Activated CD4-positive, alpha-beta T cell treated with anti-CD3 and anti-CD28 coated beads, Interleukin-2, amount 10 ng/mL, durations not matched to agents 7 days and 5 days (primary cell): Measurements from ENCODE around the gene SDSL. TPM values are rescaled to one million over a fixed set of nuclear protein-coding genes. Genes with fewer than 3 reads are reported as not detected.

Experiments
- CTCF ChIA-PET: fragments of 350-600 bp; sonication (Branson Sonifier 250); formaldehyde crosslinking; loops from one replicate; lab custom pipeline; 2021; ENCODE audit warnings: antibody characterized with exemption; lab: Charles Lee
- POLR2A ChIA-PET: fragments of 350-600 bp; sonication (Branson Sonifier 250); formaldehyde crosslinking; loops from one replicate; lab custom pipeline; 2021; ENCODE audit warnings: antibody characterized with exemption; lab: Charles Lee
- DNase-seq: peaks from one replicate; pipeline ENCODE4 v3.0.0-alpha.2; 2020
- H3K27ac Mint-ChIP-seq: one replicate; pipeline ENCODE4 v1.8.0; 2021; ENCODE audit warnings: mild to moderate bottlenecking, moderate library complexity, mixed read lengths
- H3K27me3 Mint-ChIP-seq: one replicate; pipeline ENCODE4 v1.8.0; 2021; ENCODE audit warnings: mixed read lengths
- H3K36me3 Mint-ChIP-seq: one replicate; pipeline ENCODE4 v1.8.0; 2021; ENCODE audit warnings: low read depth, mixed read lengths
- H3K4me1 Mint-ChIP-seq: one replicate; pipeline ENCODE4 v1.8.0; 2021; ENCODE audit warnings: mixed read lengths
- H3K4me3 Mint-ChIP-seq: one replicate; pipeline ENCODE4 v1.8.0; 2021; ENCODE audit warnings: mild to moderate bottlenecking, moderate library complexity, mixed read lengths
- H3K9me3 Mint-ChIP-seq: one replicate; pipeline ENCODE4 v1.8.0; 2021; ENCODE audit warnings: mixed read lengths
- total RNA-seq, 2 experiments: library from RNA; stranded (reverse); gene quantifications; one replicate each; pipeline ENCODE4 v1.2.3, GENCODE V29; 2021

SDSL gene
- total RNA-seq, 2 experiments from 2014 or later, result 3.6 to 4.5 TPM

GRCh38 chr12:113390064-113391043 is 31.8 kb upstream of the SDSL start:
- Mint-ChIP-seq H3K4me3 (no peak overlapping the region), H3K27me3 (no peaks in the 10 kb centered on the region), H3K36me3 (peaks cover 2% of the 10 kb centered on the region), H3K27ac (no peak overlapping the region), H3K4me1 (no peaks in the 10 kb centered on the region), H3K9me3 (no peaks in the 10 kb centered on the region)
- ChIA-PET CTCF (no interaction called here), POLR2A (no interaction called here)
- no peak for DNase-seq

GRCh38 chr12:113391145-113391544 is 31.0 kb upstream of the SDSL start:
- POLR2A ChIA-PET, result no interaction called here
- H3K4me1 Mint-ChIP-seq, result no peaks in the 10 kb centered on the region
- H3K27me3 Mint-ChIP-seq, result no peaks in the 10 kb centered on the region
- H3K27ac Mint-ChIP-seq, result no peak overlapping the region
- CTCF ChIA-PET, result no interaction called here
- H3K36me3 Mint-ChIP-seq, result peaks cover 2% of the 10 kb centered on the region
- H3K4me3 Mint-ChIP-seq, result no peak overlapping the region
- no peaks in the 10 kb centered on the region for H3K9me3 Mint-ChIP-seq
- DNase-seq, result no peak

GRCh38 chr12:113391650-113392337 is 30.4 kb upstream of the SDSL start:
- H3K36me3 Mint-ChIP-seq, result peaks cover 2% of the 10 kb centered on the region
- no peak overlapping the region for H3K27ac Mint-ChIP-seq
- no peaks in the 10 kb centered on the region for H3K9me3 Mint-ChIP-seq
- ChIA-PET POLR2A (no interaction called here), CTCF (no interaction called here)
- no peak for DNase-seq
- H3K27me3 Mint-ChIP-seq, result no peaks in the 10 kb centered on the region
- no peaks in the 10 kb centered on the region for H3K4me1 Mint-ChIP-seq
- H3K4me3 Mint-ChIP-seq, result no peak overlapping the region

- no peaks in the 10 kb centered on the region for H3K9me3 Mint-ChIP-seq
- no peaks in the 10 kb centered on the region for H3K27me3 Mint-ChIP-seq
- no peaks in the 10 kb centered on the region for H3K4me1 Mint-ChIP-seq
- ChIA-PET POLR2A (no interaction called here), CTCF (no interaction called here)
- DNase-seq, result no peak
- peaks cover 2% of the 10 kb centered on the region for H3K36me3 Mint-ChIP-seq
- H3K4me3 Mint-ChIP-seq, result no peak overlapping the region
- H3K27ac Mint-ChIP-seq, result no peak overlapping the region
Observed at GRCh38 chr12:113392520-113392919, 29.7 kb upstream of the SDSL start.

GRCh38 chr12:113392988-113393579 is 29.1 kb upstream of the SDSL start:
- POLR2A ChIA-PET, result no interaction called here
- Mint-ChIP-seq H3K4me1 (no peaks in the 10 kb centered on the region), H3K9me3 (no peaks in the 10 kb centered on the region), H3K27me3 (no peaks in the 10 kb centered on the region), H3K27ac (no peak overlapping the region), H3K4me3 (no peak overlapping the region), H3K36me3 (peaks cover 2% of the 10 kb centered on the region)
- CTCF ChIA-PET, result no interaction called here
- DNase-seq, result no peak

GRCh38 chr12:113393749-113394148 is 28.4 kb upstream of the SDSL start:
- Mint-ChIP-seq H3K27me3 (no peaks in the 10 kb centered on the region), H3K36me3 (peaks cover under 1% of the 10 kb centered on the region), H3K4me1 (no peaks in the 10 kb centered on the region), H3K4me3 (no peak overlapping the region), H3K9me3 (no peaks in the 10 kb centered on the region), H3K27ac (no peak overlapping the region)
- POLR2A ChIA-PET, result no interaction called here
- no peak for DNase-seq
- CTCF ChIA-PET, result no interaction called here

- no peak for DNase-seq
- Mint-ChIP-seq H3K36me3 (no peaks in the 10 kb centered on the region), H3K9me3 (no peaks in the 10 kb centered on the region)
Observed at GRCh38 chr12:113395119-113395518, 27.1 kb upstream of the SDSL start.

GRCh38 chr12:113396200-113396599 is 26.0 kb upstream of the SDSL start:
- no peaks in the 10 kb centered on the region for H3K9me3 Mint-ChIP-seq
- H3K27ac Mint-ChIP-seq, result no peak overlapping the region
- CTCF ChIA-PET, result no interaction called here
- H3K27me3 Mint-ChIP-seq, result no peaks in the 10 kb centered on the region
- DNase-seq, result no peak
- POLR2A ChIA-PET, result no interaction called here
- H3K4me1 Mint-ChIP-seq, result no peaks in the 10 kb centered on the region
- H3K4me3 Mint-ChIP-seq, result no peak overlapping the region
- H3K36me3 Mint-ChIP-seq, result no peaks in the 10 kb centered on the region

More at GRCh38 chr12:113395119-113395518, 27.1 kb upstream of the SDSL start:
- Mint-ChIP-seq H3K27ac (no peak overlapping the region), H3K27me3 (no peaks in the 10 kb centered on the region), H3K4me3 (no peak overlapping the region), H3K4me1 (no peaks in the 10 kb centered on the region)
- CTCF ChIA-PET, result no interaction called here
- POLR2A ChIA-PET, result no interaction called here

GRCh38 chr12:113396828-113397496 is 25.2 kb upstream of the SDSL start:
- no peaks in the 10 kb centered on the region for H3K27me3 Mint-ChIP-seq
- no peak overlapping the region for H3K4me3 Mint-ChIP-seq
- no peak overlapping the region for H3K27ac Mint-ChIP-seq
- POLR2A ChIA-PET, result interaction anchor here (0.5 kb wide), 1 partner anchor 62 kb away, joined by 3 read pairs; no protein-coding TSS in a partner anchor
- no peaks in the 10 kb centered on the region for H3K36me3 Mint-ChIP-seq
- H3K4me1 Mint-ChIP-seq, result no peaks in the 10 kb centered on the region
- DNase-seq, result no peak
- H3K9me3 Mint-ChIP-seq, result no peaks in the 10 kb centered on the region
- CTCF ChIA-PET, result no interaction called here

- ChIA-PET CTCF (no interaction called here), POLR2A (interaction anchor here (0.5 to 0.6 kb wide), 2 partner anchors 12 to 62 kb away, joined by 3 to 8 read pairs; no protein-coding TSS in a partner anchor)
- Mint-ChIP-seq H3K4me1 (no peaks in the 10 kb centered on the region), H3K27ac (no peak overlapping the region), H3K27me3 (no peaks in the 10 kb centered on the region), H3K36me3 (no peaks in the 10 kb centered on the region), H3K9me3 (no peaks in the 10 kb centered on the region), H3K4me3 (no peak overlapping the region)
- DNase-seq, result no peak
Observed at GRCh38 chr12:113397497-113398197, 24.5 kb upstream of the SDSL start.

GRCh38 chr12:113398346-113399290 is 23.6 kb upstream of the SDSL start:
- Mint-ChIP-seq H3K9me3 (no peaks in the 10 kb centered on the region), H3K36me3 (no peaks in the 10 kb centered on the region), H3K27ac (no peak overlapping the region), H3K27me3 (no peaks in the 10 kb centered on the region), H3K4me3 (no peak overlapping the region), H3K4me1 (no peaks in the 10 kb centered on the region)
- ChIA-PET POLR2A (interaction anchor here (0.6 kb wide), 1 partner anchor 11 kb away, joined by 8 read pairs; no protein-coding TSS in a partner anchor), CTCF (no interaction called here)
- DNase-seq, result no peak
